Heart right ventricle (tissue), 16 donors: ENCODE results near the gene PINK1. TPM values are rescaled to one million over a fixed set of nuclear protein-coding genes. Genes with fewer than 3 reads are reported as not detected.
"Not testable (repeated sequence)": the region's sequence is repeated elsewhere in the genome, so short reads cannot be mapped to it uniquely, and the experiment has no call there.

ENCODE experiments used
- ATAC-seq, 8 donors: fragments of 200-7000 bp; cut with Tn5 transposase; one replicate each; pipeline ENCODE4 v1.9.1; 2020; ENCODE audit warnings: mild to moderate bottlenecking in 8 of 8, moderate library complexity in 8 of 8, moderate number of reproducible peaks in 1 of 8
- DNase-seq, 2 donors: peaks; one replicate each; pipeline ENCODE4 v3.0.0-alpha.2; 2020
- H3K27ac ChIP-seq, 10 donors: fragments of 200-600 bp; sonication (generic) in 2 of 10; one replicate each; pipeline versions ENCODE4 v1.5.0 to v1.8.0; 2020 to 2022; ENCODE audit warnings: mild to moderate bottlenecking in 3 of 10
- H3K27me3 ChIP-seq, 7 donors: fragments of 200-600 bp; one replicate each; pipeline ENCODE4 v1.8.0; 2021 to 2022; ENCODE audit warnings: mild to moderate bottlenecking in 2 of 7
- H3K36me3 ChIP-seq, 9 donors: fragments of 200-600 bp; sonication (generic) in 1 of 9; one replicate each; pipeline versions ENCODE4 v1.5.0 to v1.8.0; 2020 to 2022; ENCODE audit warnings: mild to moderate bottlenecking in 2 of 9
- H3K4me1 ChIP-seq, 9 donors: fragments of 200-600 bp; sonication (generic) in 1 of 9; one replicate each; pipeline versions ENCODE4 v1.5.0 to v1.8.0; 2020 to 2022; ENCODE audit warnings: mild to moderate bottlenecking in 4 of 9
- H3K4me3 ChIP-seq, 10 donors: fragments of 200-600 bp; sonication (generic) in 2 of 10; one replicate each; pipeline versions ENCODE4 v1.5.0 to v1.8.0; 2020 to 2022; ENCODE audit warnings: mild to moderate bottlenecking in 7 of 10, moderate library complexity in 2 of 10
- H3K9me3 ChIP-seq, 11 donors: fragments of 200-600 bp in 10 of 11; sonication (generic) in 2 of 11; one replicate each; pipeline versions ENCODE4 v1.5.0 to v1.8.0; 2013 to 2022; ENCODE audit warnings: mild to moderate bottlenecking in 2 of 11, control low read depth in 1 of 11, moderate library complexity in 1 of 11
- CTCF ChIP-seq, 9 donors: fragments of 200-600 bp; sonication (generic) in 2 of 9; IDR thresholded peaks; one replicate each; pipeline versions ENCODE4 v1.5.0 to v1.8.0; 2021 to 2022; ENCODE audit warnings: antibody characterized with exemption in 9 of 9, mild to moderate bottlenecking in 5 of 9, moderate library complexity in 1 of 9
- WGBS, 2 donors: extraction: QIAGEN DNeasy Blood & Tissue Kit; methylation state at CpG; one replicate each; pipeline ENCODE4 v1.1.7; 2013; ENCODE audit warnings: inconsistent platforms in 1 of 2; 5-methylcytosine and 5-hydroxymethylcytosine counted together
- intact Hi-C, 10 donors: fragments of 100-400 bp; cut with DNase I; formaldehyde crosslinking; loops; one replicate each; pipeline versions ENCODE4 v1.11.1 to v1.14.2; 2022
- polyA plus RNA-seq, 2 donors: library from polyadenylated mRNA; stranded (reverse); fragments of 200-250 nt; gene quantifications; one replicate each; pipeline ENCODE4 v1.2.3, GENCODE V29; 2013
- total RNA-seq, 10 donors: library from RNA; stranded (reverse); fragmentation: NEBNext Ultra II Directional in 3 of 10; extraction: Animal tissue kit (Norgen Biotek cat#: 25700) in 3 of 10; gene quantifications; one replicate each; pipeline versions ENCODE4 v1.2.1 to v1.2.4, GENCODE V29; 2021 to 2023
- donor health status: Arrhythmogenic right ventricular cardiomyopathy.
- donor health status: ischemic (EF 13 %, LVEDD 7.1; RV severe dilation, severe dysfunction).
- donor health status: healthy with polysubstance abuse.
- donor health status: DM: no; HTN: yes; CAD: no.
- donor health status: DM: no; HTN: no; CAD: no.
- donor health status: ischemic (EF 25% LVEDD 6.9; RV normal size, moderate dysfunction).
- donor health status: ischemic (EF 25% LVEDD 5.7; RV mildly dilated, moderate dysfunction).
- donor health status: healthy.
- donor health status: DM: yes; HTN: yes; CAD: no.
- donor health status: Ischemic cardiomyopathy.
- donor health status: ischemic (EF 35%, LVEDD 5.7; RV mildly dilated, moderate dysfunction).
- donor health status: nonischemic (EF 11% LVEDD 7.7; RV severe dilation, severe dysfunction).
- donor health status: DM: yes; HTN: yes; CAD: no.
- donor health status: PGD.
- donor health status: ischemic (EF 29% LVEDD 5.4; RV normal size, mild dysfunction).
- donor health status: nonischemic (EF 23%, LVEDD 6.1; RV moderate dilation, normal function).

The PINK1 gene
- total and polyA plus RNA-seq, 12 donors: 180 to 315 (median 233) TPM

DNA sequence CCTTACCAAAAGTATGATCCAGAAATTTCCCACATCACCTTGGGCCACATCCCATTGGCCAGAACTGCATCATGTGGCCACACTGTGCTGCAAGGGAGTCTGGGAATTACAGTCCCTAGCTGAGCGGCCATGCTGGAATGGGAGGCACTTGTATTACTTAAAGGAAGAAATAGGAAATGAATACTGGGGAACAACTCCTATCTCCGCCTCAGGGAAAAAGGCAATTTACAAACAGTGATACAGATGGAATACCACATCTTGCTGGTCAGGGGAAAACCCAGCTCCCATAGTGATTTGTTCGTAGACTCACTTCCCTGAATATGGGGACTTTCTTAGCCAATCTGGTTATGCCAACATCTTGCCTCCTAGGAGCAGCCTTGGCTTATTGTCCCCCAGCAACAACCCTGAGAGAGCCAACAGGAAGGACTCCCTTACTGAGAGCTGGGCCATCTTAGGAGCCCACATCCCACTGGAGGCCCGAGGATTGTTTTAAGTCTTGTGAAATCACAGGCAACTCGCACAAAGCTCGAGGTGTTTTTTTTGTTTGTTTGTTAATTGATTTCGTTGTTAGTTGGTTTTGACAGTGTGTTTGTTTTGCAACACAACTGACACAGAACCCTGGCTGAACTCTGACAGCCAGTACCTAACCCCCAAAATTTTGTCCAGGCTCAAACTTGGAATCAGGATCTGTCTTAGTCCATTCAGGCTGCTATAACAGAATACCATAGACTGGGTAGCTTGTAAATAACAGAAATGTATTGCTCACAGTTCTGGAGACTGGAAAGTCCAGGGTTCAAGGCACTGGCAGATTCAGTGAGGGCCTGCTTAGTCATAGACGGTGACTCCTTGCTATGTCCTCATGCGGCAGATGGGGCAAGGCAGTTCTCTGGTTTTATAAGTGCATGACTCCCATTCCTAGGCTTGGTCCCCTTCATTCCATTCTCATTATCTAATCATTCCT lies 29.5 kb upstream of the PINK1 start:
- H3K4me1 ChIP-seq: peaks cover 0 to 21% (median 0%) of the 10 kb centered on the region in 9 donors
- H3K27me3 ChIP-seq: no peaks in the 10 kb centered on the region
- no peaks in the 10 kb centered on the region for H3K36me3 ChIP-seq
- WGBS, 2 donors: 88 to 90% methylated on average over 9 of the region's 9 CpGs
- no peak overlapping the region for H3K4me3 ChIP-seq
- H3K27ac ChIP-seq: peak overlapping the region in 1 of 10 donors; percentile 72
- intact Hi-C loops: no loop called here
- no peak for TF ChIP-seq CTCF (IDR thresholded peaks at IDR 0.05)
- DNase-seq (no peak), ATAC-seq (no peak)
- peaks cover 0 to 4% (median 0%) of the 10 kb centered on the region in 11 donors for H3K9me3 ChIP-seq

- Histone ChIP-seq H3K9me3 (peaks cover 0 to 4% (median 0%) of the 10 kb centered on the region in 11 donors), H3K4me3 (no peak overlapping the region), H3K27me3 (no peaks in the 10 kb centered on the region), H3K4me1 (peaks cover 0 to 21% (median 0%) of the 10 kb centered on the region in 9 donors), H3K36me3 (no peaks in the 10 kb centered on the region), H3K27ac (peak overlapping the region in 1 of 10 donors; percentile 72)
- TF ChIP-seq CTCF (IDR thresholded peaks at IDR 0.05): no peak
- 84 to 88% methylated on average over 7 of the region's 7 CpGs for WGBS, 2 donors
- intact Hi-C loops: no loop called here
- DNase-seq (no peak), ATAC-seq (peak in 1 of 8 donors; percentile 23)
Measured at GRCh38 chr1:20604678-20605077, 28.6 kb upstream of the PINK1 start.

- peak in 4 of 8 donors; percentile 55 to 87 (median 70) for ATAC-seq
- H3K36me3 ChIP-seq, H3K4me3 ChIP-seq, H3K27me3 ChIP-seq, DNase-seq, intact Hi-C loops, H3K9me3 ChIP-seq: not testable (repeated sequence)
- H3K4me1 ChIP-seq: peaks cover 0 to 16% (median 0%) of the 10 kb centered on the region in 9 donors
- 67 to 71% methylated on average over 6 of the region's 7 CpGs for WGBS, 2 donors
- H3K27ac ChIP-seq: peak overlapping the region in 8 of 10 donors; percentile 10 to 70 (median 45)
Measured at GRCh38 chr1:20606801-20607570, 26.3 kb upstream of the PINK1 start.

GRCh38 chr1:20609541-20609940 lies 23.7 kb upstream of the PINK1 start:
- no peak for ATAC-seq

More at GRCh38 chr1:20609541-20609940, 23.7 kb upstream of the PINK1 start:
- 82 to 86% methylated on average over 6 of the region's 6 CpGs for WGBS, 2 donors
- Histone ChIP-seq H3K4me3 (no peak overlapping the region), H3K9me3 (no peaks in the 10 kb centered on the region), H3K27ac (no peak overlapping the region), H3K36me3 (no peaks in the 10 kb centered on the region), H3K27me3 (no peaks in the 10 kb centered on the region), H3K4me1 (peaks cover 0 to 13% (median 7%) of the 10 kb centered on the region in 9 donors)
- no peak for TF ChIP-seq CTCF (IDR thresholded peaks at IDR 0.05)
- no peak for DNase-seq
- intact Hi-C loops: no loop called here
